HL-60/S4 treated with retinoic acid at 250 ng/mL for 4 days and 3 days (cell line): ENCODE measurements around the gene CPNE7.

Experiments used
- in situ Hi-C: fragments of 300-500 bp; cut with MboI; formaldehyde crosslinking; loops from 2 replicates; pipeline ENCODE4 v1.7.0; 2022; ENCODE audit warnings: low sequenced_read_pairs

Gene CPNE7

GRCh38 chr16:89575247-89576152, at the start of gene CPNE7:
Gene CPNE7 (plus strand): TSS chr16:89575758. CDS start chr16:89575898, 140 bp downstream.
- in situ Hi-C loops: no loop called here

GRCh38 chr16:89529097-89529496, 46.5 kb upstream of the CPNE7 start:
- in situ Hi-C loops: no loop called here

GRCh38 chr16:89530401-89531381, 44.9 kb upstream of the CPNE7 start:
- in situ Hi-C loops: no loop called here

- in situ Hi-C loops: no loop called here
Measured at GRCh38 chr16:89531821-89532526, 43.6 kb upstream of the CPNE7 start.

GRCh38 chr16:89534252-89534756, 41.3 kb upstream of the CPNE7 start:
- in situ Hi-C loops: no loop called here

DNA sequence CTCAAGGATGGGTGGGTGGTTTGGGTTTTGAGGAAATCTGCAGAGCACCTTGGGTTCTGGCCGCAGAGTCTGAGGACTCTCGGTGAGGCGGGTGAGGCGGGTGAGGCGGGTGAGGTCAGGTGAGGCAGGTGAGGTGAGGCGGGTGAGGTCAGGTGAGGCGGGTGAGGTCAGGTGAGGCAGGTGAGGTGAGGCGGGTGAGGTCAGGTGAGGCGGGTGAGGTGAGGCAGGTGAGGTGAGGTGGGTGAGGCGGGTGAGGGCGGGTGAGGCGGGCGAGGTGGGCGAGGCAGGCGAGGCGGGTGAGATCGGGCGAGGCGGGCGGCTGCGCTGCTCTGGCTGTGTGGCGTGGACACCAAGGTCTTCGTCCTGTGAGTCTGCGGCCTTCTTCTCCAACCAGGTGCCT, 39.2 kb upstream of the CPNE7 start:
- in situ Hi-C loops: no loop called here

DNA sequence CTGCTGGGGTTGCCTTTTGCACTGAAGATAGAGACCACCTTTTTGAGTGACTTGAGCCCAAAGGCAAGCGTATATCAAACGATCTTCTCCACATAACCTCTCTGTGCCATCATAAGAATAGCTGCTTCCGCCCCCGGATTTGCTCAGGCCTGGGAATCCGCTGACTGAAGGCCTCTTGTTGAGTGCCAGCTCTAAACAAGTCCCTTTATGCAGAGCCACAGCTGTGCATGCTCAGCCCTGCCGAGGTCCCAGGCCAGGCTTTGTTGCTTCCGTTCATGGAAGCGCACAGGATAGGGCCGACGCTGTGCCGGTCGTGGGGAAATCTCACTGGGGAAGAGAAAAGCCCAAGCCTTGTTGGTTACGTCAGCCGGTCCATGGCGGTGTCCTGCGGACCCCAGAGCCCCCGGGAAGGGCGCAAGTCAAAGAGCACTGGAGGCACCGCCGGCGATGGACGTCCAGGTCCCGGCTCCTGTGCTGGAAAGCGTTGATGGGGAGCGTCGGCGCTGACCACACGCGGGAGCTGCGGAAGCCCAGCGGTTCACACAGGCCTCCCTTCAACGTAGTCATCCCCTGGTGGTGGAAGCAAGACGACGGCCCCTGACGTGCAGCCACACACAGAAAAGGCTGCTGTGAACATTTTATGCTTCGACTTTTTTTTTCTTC, 38.5 kb upstream of the CPNE7 start:
- in situ Hi-C loops: no loop called here

DNA sequence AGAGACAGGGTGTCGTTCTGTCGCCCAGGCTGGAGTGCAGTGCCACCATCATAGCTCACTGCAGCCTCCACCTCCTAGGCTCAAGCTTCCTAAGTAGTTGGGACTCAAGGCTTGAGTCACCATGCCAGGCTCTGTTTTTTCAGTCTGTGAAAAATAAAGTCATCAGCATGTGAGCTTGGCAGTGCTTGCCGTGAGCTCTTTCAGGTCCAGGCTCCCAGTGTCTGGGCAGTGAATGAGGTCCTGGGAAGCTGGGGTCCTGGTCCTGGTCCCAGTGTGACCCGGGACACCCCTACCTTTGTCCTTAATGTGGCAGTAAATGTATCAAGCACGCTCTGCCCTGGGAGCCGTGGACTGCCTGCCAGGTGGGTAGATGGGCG, 38.0 kb upstream of the CPNE7 start:
- in situ Hi-C loops: no loop called here

- in situ Hi-C loops: no loop called here
Measured at GRCh38 chr16:89538286-89538685, 37.3 kb upstream of the CPNE7 start.

- in situ Hi-C loops: no loop called here
Measured at GRCh38 chr16:89540557-89540956, 35.0 kb upstream of the CPNE7 start.

DNA sequence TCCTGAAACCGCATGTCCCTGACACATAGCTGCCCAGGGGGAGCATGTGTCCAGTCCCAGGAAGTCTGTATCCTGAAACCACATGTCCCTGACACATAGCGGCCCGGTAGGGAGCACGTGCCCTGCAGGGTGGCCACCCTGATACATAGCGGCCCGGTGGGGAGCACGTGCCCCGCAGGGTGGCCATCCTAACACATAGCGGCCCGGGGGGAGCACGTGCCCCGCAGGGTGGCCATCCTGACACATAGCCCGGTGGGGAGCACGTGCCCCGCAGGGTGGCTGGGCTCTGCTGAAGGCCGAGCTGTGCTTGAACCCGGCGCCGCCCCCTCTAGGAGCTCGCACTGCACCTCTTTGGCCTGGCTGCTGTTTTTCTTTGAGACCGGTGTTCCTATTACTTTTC, 33.8 kb upstream of the CPNE7 start:
- in situ Hi-C loops: no loop called here

DNA sequence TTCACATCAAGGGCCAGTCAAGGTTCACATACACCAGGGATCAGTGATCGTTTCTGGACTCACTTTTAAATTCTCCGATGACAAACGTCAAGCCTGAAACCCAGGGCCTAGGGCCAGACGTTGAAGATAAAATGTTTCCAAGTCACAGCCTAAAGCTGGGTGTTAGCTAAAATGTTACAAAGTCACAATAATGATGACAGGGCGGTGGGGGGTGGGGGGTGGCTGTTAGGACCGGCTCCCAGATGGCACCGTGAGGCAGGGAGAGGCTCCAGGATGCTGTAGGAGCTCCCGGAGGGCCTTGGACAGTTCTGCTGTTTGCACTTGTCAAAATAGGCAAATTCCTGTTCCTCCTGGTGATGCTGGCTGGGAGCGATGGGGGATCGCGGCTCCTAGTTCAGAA, 31.4 kb upstream of the CPNE7 start:
- in situ Hi-C loops: no loop called here

DNA sequence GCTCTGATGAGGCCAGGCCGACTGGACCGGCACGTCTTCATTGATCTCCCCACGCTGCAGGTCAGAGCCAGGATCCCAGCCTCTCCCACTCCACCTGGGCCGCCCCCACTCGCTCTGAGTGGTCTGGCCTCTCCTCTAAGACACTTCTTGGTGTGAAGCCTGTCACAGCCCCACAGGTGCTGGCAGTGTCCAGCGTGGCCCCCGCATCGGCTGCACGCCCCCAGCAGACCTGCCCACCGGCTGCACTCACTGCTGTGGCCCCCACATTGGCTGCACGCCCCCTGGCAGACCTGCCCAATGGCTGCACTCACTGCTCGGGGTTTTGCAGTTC, 30.9 kb upstream of the CPNE7 start:
- in situ Hi-C loops: no loop called here

GRCh38 chr16:89545044-89545830, 30.3 kb upstream of the CPNE7 start:
- in situ Hi-C loops: no loop called here

GRCh38 chr16:89545831-89546574, 29.6 kb upstream of the CPNE7 start:
- in situ Hi-C loops: no loop called here

DNA sequence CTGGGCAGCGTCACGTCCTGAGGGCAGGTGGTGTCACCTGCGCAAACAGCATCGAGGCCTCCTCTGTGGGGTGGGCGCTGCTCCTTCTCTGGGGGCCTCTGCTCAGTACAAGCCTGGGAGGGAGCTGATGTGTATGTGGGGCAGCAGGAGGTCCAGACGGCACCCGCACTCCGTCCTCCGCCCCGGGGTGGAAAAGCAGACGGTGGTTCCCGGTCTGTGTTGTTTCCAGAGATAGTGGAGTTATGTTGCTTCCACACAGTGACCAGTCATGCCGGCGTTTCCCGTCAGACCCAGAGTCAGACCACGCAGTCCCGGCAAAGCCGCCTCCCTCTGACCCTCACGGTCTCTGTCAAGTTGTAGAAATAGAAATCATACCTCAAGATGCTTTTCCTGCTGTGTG, 28.8 kb upstream of the CPNE7 start:
- in situ Hi-C loops: no loop called here

DNA sequence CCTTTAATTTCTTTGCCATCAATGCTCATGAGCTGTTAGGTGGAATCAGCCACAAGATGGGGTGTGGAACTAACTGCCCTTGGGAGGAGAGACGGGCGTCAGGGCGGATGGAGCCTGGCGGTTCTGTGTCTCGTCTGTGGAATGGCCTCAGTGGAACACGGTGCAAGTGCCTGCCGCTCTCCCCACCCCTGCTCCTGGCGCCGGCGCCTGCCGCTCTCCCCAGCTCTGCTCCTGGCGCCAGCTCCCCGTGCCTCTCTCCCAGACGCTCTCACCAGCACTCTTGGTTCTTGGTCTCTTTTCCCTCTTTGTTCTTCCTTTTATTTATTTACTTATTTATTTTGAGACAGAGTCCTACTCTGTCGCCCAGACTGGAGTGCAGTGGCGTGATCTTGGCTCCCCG, 28.3 kb upstream of the CPNE7 start:
- in situ Hi-C loops: no loop called here

- in situ Hi-C loops: no loop called here
Measured at GRCh38 chr16:89547860-89548259, 27.7 kb upstream of the CPNE7 start.
